Colonic mucosa (tissue), 4 donors: Measurements from ENCODE around the gene NKAIN4. TPM values are rescaled to one million over a fixed set of nuclear protein-coding genes. Genes with fewer than 3 reads are reported as not detected.

Source experiments
- DNase-seq: peaks from one replicate; pipeline ENCODE4 v3.0.0-alpha.2; 2020
- H3K27ac ChIP-seq: fragments of 200-600 bp; one replicate; pipeline ENCODE4 v1.8.0; 2021
- H3K27me3 ChIP-seq: fragments of 200-600 bp; one replicate; pipeline ENCODE4 v1.8.0; 2021
- H3K36me3 ChIP-seq: fragments of 200-600 bp; one replicate; pipeline ENCODE4 v1.8.0; 2021
- H3K4me1 ChIP-seq: fragments of 200-600 bp; one replicate; pipeline ENCODE4 v1.8.0; 2021; ENCODE audit warnings: mild to moderate bottlenecking
- H3K4me3 ChIP-seq: fragments of 200-600 bp; one replicate; pipeline ENCODE4 v1.8.0; 2021
- H3K9ac ChIP-seq, 2 donors: one replicate each; pipeline ENCODE4 v1.7.0; 2013; ENCODE audit warnings: control low read depth in 2 of 2, low read depth in 2 of 2, low read length in 2 of 2
- H3K9me3 ChIP-seq: fragments of 200-600 bp; one replicate; pipeline ENCODE4 v1.8.0; 2021
- CTCF ChIP-seq: fragments of 200-600 bp; IDR thresholded peaks from one replicate; pipeline ENCODE4 v1.8.0; 2022; ENCODE audit warnings: antibody characterized with exemption, mild to moderate bottlenecking
- intact Hi-C: fragments of 100-400 bp; cut with DNase I; formaldehyde crosslinking; loops from one replicate; pipeline ENCODE4 v1.14.1; 2022
- total RNA-seq, 2 donors: library from RNA; stranded (reverse); fragmentation: NEBNext Ultra II Directional in 1 of 2; extraction: Animal tissue kit (Norgen Biotek cat#: 25700) in 1 of 2; gene quantifications; one replicate each; pipeline ENCODE4 v1.2.1, GENCODE V29; 2021
- donor health status: healthy.
- donor health status: DM: no; HTN: no; CAD: no.
- donor health status: DM: no; HTN: no; CAD: no.

The NKAIN4 gene
- total RNA-seq, 2 donors from 2014 or later = 0.29 TPM; not detected in 1

GRCh38 chr20:63294536-63294900, 40.3 kb upstream of the NKAIN4 start:
- no peak for DNase-seq
- TF ChIP-seq CTCF = no peak
- H3K27me3 ChIP-seq = peaks cover 7% of the 10 kb centered on the region
- H3K9me3 ChIP-seq = no peaks in the 10 kb centered on the region
- intact Hi-C loops = no loop called here
- no peak overlapping the region for H3K9ac ChIP-seq
- H3K27ac ChIP-seq = no peak overlapping the region
- H3K4me1 ChIP-seq = no peaks in the 10 kb centered on the region
- H3K4me3 ChIP-seq = no peak overlapping the region
- no peaks in the 10 kb centered on the region for H3K36me3 ChIP-seq

GRCh38 chr20:63293871-63294535, 39.7 kb upstream of the NKAIN4 start:
- intact Hi-C loops = loop anchor here (2.0 kb wide), 1 partner anchor 71 kb away; no protein-coding TSS in a partner anchor
- H3K4me3 ChIP-seq = no peak overlapping the region
- TF ChIP-seq CTCF = no peak
- DNase-seq = no peak
- no peak overlapping the region for H3K9ac ChIP-seq
- H3K27ac ChIP-seq = no peak overlapping the region
- H3K36me3 ChIP-seq = no peaks in the 10 kb centered on the region
- peaks cover 7% of the 10 kb centered on the region for H3K27me3 ChIP-seq
- no peaks in the 10 kb centered on the region for H3K4me1 ChIP-seq
- H3K9me3 ChIP-seq = no peaks in the 10 kb centered on the region

- H3K4me1 ChIP-seq = no peaks in the 10 kb centered on the region
- no peak for TF ChIP-seq CTCF
- H3K27me3 ChIP-seq = peaks cover 7% of the 10 kb centered on the region
- no peak for DNase-seq
- no peak overlapping the region for H3K4me3 ChIP-seq
- no peaks in the 10 kb centered on the region for H3K9me3 ChIP-seq
- H3K36me3 ChIP-seq = no peaks in the 10 kb centered on the region
- intact Hi-C loops = loop anchor here (2.0 kb wide), 1 partner anchor 71 kb away; no protein-coding TSS in a partner anchor
- H3K9ac ChIP-seq = no peak overlapping the region
- H3K27ac ChIP-seq = no peak overlapping the region
Measured at GRCh38 chr20:63293456-63293855, 39.2 kb upstream of the NKAIN4 start.

DNA sequence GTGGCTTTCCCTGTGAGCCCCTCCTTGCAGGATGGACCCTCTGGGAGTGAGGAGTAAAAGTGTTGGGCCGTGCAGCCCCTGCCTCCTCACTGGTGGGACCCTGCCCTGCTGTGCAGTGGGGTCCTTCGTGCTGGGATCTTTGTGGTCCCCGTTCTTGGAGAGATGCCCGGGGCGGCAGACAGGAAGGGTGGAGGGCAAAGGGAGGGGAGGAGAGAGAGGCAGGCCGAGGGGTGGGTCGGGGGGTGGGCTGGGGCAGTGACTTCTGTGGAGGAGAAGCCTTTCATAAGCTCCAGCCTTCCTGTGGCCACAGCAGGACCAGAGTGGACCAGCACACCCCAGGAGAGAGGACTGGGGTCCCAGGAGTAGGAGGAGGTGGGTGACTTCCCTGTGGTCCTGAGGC, 38.6 kb upstream of the NKAIN4 start, which contains the start of gene COL20A1:
Gene COL20A1 (plus strand): TSS at position 283 of the 400 bp plus-strand sequence. CDS start 1,922 bp downstream, outside the sequence.
- TF ChIP-seq CTCF = no peak
- H3K9me3 ChIP-seq = no peaks in the 10 kb centered on the region
- H3K27ac ChIP-seq = no peak within 1 kb of the TSS
- H3K27me3 ChIP-seq = peaks cover 7% of the 10 kb centered on the region
- no peak for DNase-seq
- no peak within 1 kb of the TSS for H3K4me3 ChIP-seq
- H3K9ac ChIP-seq = peak within 1 kb of the TSS in 1 of 2 donors; percentile 12
- no peaks in the 10 kb centered on the region for H3K36me3 ChIP-seq
- no peaks in the 10 kb centered on the region for H3K4me1 ChIP-seq
- intact Hi-C loops = loop anchor here (2.0 kb wide), 1 partner anchor 70 kb away; no protein-coding TSS in a partner anchor

GRCh38 chr20:63292292-63292701, 38.0 kb upstream of the NKAIN4 start:
- intact Hi-C loops = loop anchor here (2.0 kb wide), 1 partner anchor 69 kb away; no protein-coding TSS in a partner anchor
- no peak for DNase-seq
- no peak for TF ChIP-seq CTCF
- H3K27ac ChIP-seq = no peak overlapping the region
- H3K9ac ChIP-seq = no peak overlapping the region
- H3K4me1 ChIP-seq = no peaks in the 10 kb centered on the region
- H3K36me3 ChIP-seq = no peaks in the 10 kb centered on the region
- peaks cover 7% of the 10 kb centered on the region for H3K27me3 ChIP-seq
- H3K4me3 ChIP-seq = no peak overlapping the region
- no peaks in the 10 kb centered on the region for H3K9me3 ChIP-seq
